ENCODE data around the gene EYA2.
"Not testable (repeated sequence)": the region's sequence is repeated elsewhere in the genome, so short reads cannot be mapped to it uniquely, and the experiment has no call there.

Gene EYA2

DNA sequence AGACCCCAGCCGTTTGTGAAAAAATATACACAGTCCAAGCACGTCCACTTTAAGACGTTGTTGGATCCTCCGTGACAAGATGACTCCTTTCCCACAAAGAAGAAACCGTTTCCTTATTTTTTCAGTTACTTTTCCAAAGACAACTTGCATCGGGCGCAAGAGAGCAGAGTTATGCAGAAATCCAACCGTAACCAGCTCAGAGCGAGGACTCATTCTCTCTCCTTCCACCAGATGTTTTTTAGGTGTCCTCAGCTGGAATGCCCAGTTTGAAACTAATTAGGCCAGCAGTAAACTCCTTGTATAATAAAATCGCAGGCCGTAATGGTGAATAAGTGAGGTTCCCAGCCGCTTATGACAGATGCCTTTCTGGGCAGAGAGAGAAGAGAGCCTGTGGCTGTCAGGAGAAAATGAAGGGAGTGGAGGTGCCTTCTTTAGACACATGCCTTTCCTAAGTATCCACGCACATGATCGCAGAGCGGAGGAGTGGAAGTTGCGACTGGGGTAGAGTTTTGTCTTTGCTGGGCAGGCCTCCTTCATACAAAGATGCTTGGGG, 2.8 kb downstream of the EYA2 start:
- no peak for DNase-seq

DNA sequence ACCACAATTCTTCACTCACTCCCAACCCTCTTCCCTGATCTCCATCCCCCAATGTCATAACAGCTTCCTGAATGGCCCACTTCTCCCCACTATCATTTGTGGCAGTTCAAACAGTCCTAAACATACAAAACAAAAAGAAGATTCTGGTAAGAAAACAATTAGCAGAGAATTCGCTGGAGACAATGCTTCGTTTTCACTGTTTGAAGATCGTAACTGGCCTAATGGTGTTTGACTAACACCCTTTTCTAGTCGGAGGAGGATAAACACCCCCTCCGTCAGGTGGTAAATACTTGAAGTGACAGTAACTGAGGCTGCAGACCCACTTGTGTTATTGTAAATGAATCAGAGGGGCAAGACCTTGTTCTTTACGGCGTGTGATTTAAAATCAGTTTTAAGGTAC, 3.8 kb downstream of the EYA2 start:
- no peak for DNase-seq

DNA sequence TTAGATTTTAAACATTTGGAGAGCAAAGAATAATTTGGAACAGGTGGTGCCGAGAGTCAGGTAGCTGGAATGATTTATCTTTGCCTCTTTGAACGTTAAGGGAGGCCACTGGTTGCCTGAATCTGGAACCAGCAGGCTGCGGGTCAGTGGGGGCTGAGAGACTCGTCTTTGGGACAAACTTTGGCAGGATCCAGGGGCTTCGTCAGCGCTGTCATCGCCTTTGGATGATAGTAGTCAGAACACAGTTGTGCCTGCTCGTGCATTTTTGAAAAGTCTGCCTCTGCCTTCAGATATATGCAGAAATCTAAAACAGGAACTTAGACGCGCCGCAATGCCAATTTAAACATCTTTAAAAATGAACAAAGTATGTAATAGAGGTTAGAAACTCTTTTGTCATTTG, 5.0 kb downstream of the EYA2 start:
- no peak for DNase-seq

DNA sequence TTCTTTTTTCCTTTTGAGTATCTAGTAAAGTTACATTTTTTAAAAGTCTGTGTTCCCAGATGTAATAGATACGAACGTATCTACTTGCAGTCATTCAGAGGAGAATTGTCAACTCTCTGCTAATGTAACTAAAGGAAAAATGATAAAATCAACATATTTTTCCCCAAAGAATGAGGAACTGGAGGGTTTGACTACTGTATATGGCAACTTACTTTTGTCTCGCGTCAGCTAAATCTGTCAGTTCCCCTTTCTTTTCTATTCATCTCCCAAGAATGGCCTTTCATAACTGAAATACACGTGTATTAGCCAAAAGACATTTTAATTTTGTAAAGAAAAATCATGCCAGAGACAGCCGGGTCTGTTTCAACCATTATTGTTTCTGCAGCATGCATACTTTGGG, 5.4 kb downstream of the EYA2 start:
- no peak for DNase-seq

DNA sequence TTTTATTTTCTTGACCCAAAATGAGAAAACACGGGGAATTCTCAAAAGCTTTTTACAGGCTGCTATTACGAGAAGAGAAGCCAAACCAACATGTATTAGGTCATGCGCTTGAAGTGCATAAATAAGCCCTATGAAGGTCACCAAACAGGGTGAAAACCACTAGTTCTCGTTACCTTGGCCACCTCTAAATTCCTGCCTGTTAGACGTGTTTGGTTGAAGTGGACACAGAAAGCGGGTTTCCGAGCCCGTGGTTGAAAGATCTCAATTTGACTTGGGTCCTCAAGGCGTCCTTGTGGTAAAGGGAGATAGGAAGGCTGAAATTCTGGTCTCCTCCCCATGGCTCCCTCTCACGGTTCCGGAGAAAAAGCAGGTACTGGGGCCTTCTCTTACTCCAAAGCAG, 6.2 kb downstream of the EYA2 start:
- no peak for DNase-seq

DNA sequence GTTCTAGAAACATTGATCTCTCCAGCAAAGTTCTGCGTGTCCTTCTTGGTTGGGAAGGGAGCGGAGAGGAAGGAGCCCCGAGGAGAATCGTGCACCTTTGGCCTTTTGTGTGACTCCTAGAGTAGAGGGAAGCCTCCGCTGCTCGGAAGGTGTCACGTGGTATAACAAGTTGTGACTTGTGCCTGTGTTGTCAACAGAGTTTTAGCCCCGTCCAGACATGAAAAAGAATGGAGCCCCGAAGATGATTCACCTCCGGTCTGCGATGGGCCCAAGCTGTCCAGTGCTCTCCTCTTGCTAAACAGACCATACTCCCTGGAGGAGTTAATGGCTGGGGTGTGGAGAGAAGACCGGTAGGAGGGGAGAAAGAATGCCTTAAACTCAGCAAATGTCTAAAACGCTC, 7.0 kb downstream of the EYA2 start:
- DNase-seq, result no peak

DNA sequence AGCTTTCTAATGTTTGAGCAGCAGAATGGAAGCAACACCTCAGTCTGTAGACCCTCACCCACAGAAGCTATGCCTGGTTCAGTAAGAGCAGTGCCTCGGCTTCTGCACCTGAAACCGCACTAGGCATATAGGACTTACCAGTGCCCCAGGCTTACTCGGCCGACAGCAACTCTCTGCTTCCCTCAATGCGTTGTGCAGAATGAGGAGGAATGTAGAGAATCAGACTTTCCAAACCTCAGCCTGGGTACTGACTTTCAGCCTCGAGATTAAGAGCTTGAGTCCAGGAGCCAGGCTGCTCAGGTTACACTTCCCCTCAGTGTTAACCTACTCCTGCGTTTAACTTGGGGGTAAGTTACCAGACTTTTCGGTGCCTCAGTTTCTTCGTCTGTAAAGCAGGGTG, 8.6 kb downstream of the EYA2 start:
- no peak for DNase-seq

DNA sequence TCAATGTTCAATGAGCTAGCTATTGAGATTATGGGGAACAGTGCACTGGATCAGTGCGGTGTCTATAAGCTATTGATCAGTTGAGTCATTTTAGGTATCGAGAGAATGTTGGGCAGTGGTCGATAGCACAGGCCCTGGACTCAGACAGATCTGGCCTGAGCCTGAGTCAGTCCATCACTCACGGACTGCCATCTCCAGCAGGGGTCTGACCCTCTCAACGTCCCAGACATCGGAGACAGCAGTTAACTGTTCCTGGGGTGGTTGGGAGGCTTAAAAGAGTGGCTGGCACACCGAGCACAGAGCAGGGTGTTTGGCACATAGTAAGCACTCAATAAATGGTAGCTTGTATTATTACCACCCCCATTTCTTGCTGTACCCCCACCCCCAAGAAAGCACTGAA, 9.3 kb downstream of the EYA2 start:
- DNase-seq, result no peak

DNA sequence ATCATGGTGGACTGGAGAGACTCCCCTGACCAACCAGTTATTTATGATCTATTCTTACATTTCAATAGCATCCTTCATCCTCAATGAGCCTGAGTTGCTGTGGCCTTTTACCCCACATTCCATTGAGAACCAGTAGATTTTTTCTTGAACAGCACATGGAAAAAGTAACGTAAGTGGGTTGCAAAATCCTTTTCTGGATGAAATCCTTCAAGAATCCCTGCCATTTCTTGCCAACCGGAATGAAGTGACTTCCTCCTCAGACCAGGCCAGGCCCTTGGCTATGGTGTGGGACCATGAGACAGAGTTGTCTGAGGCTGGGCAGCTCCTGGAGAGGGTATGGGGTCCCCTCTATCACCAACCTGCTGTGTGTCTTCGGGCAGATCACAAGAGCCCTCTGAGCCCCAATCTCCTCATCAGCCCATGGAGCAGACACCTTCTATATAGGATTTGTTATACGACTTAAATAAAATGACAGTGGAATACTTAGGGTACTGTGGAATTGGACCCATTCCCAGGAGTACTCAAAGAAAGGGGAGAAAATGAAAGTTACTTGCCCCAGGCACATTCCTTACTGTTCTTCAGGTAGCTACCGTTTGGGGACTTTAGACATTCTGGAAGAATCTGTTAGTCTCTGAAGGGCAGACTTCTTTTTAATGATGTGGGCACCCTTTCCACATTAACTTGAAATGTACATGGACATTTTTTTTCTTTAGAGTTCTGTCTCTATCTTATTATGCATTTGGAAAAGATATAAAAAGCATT, 10.9 kb downstream of the EYA2 start:
- DNase-seq, result no peak

DNA sequence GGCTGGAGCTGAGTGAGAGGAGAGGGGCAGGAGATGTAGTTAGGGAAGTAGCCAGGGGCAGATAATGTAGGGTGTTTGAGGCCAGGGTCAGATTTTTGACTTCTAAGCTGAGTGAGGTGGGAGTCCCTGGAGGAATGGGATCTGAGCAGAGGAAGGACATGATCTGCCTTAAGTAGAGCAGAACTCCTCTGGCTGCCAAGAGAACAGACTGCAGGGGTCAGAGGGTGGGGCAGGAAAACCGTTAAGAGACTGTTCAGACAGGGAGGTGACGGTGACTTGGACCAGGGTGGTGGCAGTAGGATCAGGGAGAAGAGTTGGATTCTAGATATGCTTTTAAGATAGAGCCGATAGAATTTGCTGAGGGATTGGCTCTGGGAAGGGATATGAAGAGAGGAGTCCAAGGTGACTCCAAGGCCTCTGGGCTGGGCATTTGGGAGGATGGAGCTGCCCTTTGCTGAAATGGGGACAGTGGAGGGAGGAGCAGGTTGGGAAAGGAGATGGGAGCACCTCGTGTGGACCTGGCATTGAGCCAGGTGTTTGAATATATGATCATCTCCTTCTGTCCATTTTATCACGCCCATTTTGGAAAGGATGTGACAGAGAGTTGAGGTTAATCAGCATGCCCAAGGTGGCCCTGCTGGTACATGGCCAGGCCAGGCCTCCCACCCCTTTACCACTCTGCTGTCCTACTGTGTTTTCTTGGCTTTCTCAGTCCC, 18.8 kb downstream of the EYA2 start:
- no peak for DNase-seq

DNA sequence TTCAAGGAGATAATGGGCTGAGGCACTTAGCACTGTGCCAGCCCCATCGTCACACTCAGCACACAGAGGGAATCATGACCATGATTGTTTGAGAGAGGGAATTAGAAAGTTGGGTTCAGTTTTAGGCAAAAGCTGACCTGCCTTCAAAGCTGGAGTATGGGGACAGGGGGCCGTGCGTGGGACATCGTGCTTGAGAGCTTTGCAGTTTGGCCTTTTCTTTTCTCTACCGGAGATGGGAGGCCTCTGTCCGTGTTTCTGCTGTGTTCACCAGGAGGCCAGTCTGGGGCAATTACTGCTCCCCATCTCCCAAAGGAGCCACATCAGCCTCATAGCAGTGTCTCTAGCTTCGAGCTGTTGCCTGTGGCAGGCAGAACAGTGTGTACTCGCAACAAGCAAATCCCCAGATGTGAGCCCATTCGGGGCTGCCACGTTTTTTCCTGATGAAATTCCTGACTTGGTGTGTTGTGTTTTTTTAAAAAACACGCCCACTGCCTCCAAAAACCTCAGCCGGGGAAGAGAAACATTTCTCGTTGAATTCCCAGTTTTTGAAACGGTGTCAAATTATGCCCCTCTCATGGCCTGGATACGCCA, 20.2 kb downstream of the EYA2 start:
- no peak for DNase-seq

DNA sequence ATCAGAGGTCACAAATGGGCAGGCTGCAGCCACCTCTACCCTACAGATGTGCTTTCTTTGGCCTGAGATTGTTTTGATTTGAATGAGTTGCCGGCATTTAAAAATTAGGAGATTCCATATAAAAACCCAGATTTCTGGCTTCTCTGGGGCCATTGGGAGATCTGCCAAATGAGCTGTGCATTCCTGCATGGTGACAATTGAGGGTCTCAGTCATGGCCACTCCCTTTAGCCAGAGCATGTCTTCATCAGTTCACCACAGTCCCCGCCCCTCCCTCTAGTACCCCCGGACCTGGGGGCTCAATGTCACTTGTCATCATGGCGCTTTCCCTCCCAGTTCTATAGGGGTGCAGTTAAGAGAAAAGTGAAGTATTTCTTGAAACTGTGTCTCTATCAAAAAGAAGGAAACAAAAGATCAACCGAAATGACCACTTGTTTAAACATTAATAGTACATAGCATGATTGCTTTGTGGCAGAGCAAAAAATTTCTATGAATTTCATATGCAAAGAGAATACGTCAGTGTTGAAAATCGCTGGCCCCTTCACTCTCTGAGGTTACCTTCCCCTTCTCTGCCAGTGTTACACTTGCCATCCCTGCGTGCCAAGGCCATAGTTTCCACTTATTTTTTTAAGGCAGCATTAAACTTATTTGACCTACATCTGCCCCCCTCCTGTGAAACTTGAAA, 21.1 kb downstream of the EYA2 start:
- DNase-seq, result no peak

DNA sequence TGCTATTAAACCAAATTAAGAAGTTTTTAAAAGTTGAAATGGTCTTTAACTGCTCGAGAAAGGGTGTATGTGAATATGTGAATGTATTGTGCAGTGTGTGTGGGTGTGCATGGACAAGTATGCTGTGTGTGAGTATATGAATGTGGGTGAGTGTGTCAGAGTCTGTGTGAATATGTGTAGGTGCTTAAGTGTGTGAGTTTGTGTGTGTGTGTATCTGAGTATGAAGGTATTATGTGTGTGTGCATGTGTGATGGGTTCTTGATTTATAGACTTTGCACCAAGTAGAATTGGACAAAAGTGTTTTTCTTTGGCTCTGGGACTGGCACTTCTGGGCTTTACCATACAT, 21.6 kb downstream of the EYA2 start:
- DNase-seq, result no peak

DNA sequence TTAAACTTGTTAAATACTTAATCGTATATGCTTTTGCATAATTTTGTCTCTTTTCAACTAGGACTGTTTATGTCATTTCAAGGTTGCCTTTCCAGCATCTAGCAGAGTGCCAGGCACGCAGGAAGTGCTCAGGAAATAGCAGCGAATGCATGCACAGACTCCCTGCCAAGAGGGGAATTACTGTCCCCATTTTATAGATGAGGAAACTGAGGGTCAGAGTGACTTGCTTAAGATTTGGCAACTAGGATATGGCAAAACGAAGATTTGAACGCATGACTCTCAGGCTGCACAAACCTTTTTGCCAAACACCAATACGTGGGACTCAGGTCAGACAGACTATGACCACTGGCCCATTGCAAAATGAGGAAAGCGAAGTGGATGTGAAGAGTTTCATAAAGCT, 22.5 kb downstream of the EYA2 start:
- no peak for DNase-seq

DNA sequence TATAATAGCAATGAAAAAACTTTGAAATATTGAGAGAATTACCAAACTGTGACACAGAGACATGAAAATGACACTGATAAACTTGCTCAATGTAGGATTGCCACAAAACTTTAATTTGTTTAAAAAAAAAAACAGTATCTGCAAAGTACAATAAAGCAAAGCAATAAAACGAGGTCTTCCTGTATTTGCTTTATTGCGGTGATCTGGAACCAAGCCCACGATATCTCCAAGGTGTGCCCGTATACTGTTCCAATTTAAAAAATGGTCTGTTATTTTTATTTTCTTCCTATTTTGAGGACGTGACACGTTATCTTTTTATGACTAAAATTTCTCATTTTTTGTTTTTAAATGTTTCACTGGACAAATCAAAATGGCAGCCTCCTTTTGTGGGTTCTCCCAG, 25.5 kb downstream of the EYA2 start:
- no peak for DNase-seq

DNA sequence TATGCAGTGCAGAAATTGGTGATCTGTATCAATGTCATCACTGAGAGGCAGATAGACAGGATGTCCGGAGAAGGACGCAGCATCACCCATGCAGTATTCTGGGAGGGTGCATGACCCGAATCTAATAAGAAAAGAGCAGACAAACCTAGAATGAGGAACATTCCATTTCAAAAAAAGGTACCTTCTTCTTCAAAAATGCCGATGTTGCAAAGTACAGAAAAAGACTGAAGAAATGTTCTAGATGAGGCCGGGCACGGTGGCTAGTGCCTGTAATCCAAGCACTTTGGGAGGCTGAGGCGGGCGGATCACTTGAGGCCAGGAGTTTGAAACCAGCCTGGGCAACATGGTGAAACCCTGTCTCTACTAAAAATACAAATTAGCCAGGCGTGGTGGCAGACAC, 28.2 kb downstream of the EYA2 start:
- not testable (repeated sequence) for DNase-seq

DNA sequence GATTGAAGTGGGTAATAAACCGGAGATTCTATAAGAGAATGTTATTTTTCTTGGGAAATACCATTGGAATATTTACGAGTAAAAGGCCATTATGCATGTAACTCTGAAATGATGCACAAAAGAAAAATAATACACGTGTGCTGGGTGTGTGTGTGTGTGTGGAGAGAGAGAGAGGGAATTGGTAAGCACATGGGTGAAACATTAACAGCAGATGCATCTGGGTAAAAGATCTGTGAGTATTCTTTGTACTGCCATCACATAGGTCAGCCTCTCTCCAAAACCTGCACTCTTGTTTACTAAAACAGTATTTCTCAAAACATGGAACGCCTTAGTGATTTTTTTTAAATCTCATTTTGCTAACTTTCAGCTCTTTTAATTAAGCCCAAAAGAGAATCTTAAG, 28.9 kb downstream of the EYA2 start:
- DNase-seq, result no peak

DNA sequence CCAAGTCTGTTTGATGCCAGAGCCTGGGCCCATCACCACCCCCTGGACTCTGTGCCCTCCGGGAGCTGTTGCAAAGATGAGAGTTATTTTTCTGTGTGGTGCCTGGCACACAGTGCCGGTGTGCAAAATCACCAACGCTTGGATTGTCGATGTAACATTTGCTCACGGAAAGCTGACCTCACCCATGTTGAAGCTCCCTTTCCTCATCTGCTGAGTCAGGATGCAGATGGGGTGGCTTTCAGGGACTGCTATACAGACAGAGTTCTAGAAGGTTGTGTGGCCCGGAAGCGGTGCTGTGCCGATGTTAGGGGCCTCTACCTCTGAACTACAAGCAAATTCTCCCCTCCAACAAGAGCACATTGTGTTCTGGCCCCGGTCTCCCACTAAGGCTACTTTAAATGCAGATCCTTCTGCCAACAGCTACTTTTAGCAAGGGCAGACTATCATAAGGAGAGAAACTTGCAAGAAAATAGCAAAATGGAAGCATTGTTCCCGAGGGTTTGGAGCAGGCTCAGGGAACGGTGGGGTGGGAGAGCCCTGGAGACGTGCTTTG, 34.0 kb downstream of the EYA2 start:
- no peak for DNase-seq

DNA sequence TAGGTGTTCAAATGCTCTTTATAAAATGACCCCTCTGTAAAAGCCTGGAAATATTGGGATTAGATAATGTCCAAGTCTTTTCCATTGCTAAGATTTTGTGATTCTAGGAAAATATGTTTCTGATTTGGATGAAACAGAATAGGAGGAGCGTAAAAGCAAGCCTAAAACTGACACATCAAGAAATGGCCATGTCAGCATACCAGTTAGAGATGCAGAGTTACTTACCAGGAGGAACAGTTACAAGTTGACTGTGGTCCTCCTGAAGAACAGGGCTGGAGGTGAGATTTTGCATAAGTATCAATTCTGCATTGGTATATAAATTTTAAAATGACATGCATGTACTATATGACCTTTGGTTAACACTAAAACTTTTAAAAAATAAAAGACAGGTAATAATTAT, 35.3 kb downstream of the EYA2 start:
- DNase-seq, result no peak

DNA sequence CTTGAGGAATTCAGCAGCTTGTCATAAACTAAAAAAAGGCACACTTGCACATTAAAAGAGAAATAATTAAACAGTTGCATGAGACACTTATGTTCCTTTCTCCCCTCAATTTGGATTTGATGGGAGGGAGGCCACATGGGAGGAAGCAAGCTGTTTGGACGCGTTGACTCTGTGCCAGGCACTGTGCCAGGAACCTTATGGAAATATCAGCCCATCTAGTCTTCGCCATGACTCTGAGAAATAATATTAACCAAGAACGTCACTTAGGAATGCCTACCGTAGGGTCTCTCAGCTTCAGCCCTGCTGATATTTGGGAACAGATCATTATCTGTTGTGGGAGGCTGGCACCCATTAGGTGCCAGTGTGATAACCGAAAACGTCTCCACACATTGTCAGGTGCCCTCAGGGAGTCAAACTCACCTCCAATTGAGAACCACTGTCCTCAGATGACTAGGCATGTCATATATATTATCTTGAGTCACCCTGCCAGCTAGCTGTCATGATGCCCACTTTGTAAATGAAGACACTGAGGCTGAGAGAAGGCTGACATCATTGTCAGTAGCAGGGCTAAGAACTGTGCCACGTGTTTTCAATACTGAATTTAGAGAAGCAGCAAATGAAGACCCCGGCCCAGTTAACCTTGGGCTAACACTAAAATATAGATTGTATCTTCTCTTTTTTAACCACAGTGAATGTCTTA, 36.1 kb downstream of the EYA2 start:
- no peak for DNase-seq

DNA sequence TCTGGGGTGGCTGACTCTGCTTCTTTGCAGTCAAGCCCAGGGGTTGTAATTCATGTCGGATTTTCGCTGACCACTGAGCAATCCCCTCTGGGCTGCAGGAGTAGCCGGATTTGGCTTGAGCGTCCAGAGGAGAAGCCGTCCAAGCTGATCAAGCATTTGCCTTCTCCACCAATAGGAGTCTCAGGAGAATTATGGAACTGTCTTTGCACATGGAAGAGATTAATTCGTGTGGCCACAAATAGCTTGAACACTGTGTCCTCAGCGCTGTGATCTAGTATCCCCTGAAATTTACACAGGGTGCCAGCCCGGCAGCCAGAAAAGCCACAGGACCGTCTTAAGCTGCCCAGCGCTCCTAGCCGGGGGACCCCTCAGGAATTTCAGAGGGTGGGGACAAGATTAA, 37.1 kb downstream of the EYA2 start:
- no peak for DNase-seq

DNA sequence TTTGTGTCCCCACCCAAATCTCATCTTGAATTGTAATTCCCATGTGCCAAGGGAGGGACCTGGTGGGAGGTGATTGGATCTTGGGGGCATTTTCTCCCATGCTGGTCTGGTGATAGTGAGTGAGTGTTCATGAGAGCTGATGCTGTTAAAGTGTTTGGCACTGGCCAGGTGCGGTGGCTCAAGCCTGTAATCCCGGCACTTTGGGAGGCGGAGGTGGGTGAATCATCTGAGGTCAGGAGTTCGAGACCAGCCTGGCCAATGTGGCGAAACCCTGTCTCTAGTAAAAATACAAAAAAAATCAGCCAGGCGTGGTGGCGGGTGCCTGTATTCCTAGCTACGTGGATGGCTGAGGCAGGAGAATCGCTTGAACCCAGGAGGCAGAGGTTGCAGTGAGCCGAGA, 37.8 kb downstream of the EYA2 start:
- not testable (repeated sequence) for DNase-seq

DNA sequence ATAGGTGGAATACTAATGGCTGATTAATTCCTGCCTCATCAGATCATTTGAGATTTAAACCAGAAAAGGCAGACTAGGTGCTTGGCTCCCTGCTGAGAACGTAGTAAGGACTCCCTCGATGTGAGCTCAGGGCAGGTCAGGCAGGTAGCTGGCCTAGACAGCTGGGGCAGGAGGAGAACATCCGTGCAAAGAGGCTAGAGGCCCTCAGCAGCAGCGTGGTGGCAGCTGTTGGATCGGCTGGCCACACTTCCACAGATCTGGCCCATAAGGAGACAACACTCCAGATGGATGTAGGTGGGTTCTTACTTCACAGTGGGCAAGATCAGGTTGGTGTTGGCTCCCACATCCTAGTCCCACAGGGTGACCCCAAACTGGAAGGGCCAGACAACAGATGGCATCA, 38.5 kb downstream of the EYA2 start:
- DNase-seq, result no peak
